Lung microvascular endothelial cell (primary cell): ENCODE measurements around the gene BBOX1. TPM values are rescaled to one million over a fixed set of nuclear protein-coding genes. Genes with fewer than 3 reads are reported as not detected.

ENCODE experiments used
- DNase-seq, 2 donors: peaks; one replicate each; pipeline versions ENCODE4 v3.0.0 to v3.0.0-alpha.2; 2010; ENCODE audit warnings: low read depth in 2 of 2
- total RNA-seq: library from RNA; depleted of rRNA; stranded (reverse); fragments of >200 nt; gene quantifications from 2 replicates; pipeline ENCODE4 v1.2.1, GENCODE V29; 2014

Gene BBOX1
- total RNA-seq, 1 donor from 2014 or later, result not detected

DNA sequence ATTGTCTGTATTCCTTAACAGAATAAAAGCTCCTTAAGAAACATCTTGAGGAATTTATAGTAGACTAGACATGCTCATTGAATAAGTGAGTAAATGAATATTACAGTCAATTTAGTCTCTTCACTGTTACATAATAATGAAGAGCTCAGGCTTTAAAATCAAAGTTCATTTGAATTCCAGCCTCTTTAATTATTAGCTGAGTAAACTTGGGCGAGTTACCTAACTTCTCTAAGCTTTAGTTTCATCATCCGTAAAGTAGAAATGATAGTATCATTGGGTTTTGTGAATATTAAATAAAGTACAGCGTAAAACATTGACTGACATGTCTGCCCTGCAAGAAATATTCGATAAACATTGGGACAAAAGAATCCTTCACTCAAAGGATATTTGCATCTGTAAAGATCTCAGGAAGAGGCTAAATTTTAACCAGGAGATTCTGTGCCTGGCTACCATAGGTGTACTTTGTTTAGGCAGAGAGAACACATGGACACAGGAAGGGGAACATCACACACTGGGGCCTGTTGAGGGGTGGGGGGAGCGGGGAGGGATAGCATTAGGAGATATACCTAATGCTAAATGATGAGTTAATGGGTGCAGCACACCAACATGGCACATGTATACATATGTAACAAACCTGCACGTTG is 15.2 kb upstream of the BBOX1 start:
- DNase-seq, result no peak

DNA sequence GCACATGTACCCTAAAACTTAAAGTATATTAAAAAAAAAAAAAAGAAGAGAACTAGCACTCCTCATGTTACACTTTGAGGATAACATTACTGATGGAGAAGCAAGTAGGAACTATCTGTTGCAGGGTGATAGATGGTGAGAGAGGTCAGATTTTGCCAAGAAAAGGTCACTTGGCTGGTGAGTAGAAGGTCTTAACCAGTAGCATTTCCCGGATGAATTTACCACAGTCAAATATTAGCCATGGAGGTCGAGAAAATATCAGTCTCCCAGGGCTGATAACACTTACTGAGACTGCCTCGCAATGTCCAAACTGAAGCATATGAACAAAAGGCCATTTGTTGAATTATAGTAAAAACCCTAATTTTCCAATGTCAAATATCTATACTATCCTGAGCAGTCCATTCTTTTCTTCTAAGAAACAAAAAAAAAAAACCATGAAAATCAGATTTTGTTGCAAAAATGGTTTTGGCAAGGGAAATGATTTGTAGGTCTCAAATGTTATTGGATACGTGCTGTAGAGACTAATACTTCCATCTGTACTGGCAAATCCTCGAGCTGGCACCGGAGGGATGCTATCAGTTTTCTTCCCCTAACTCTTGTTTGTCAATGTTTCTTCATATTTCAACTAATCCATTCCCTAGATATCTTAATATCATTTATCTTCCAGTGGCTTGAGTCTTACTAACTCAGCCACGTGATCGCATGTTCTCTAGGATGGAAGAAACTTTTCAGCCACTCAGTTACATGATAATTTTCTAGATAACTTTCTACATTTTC is 14.5 kb upstream of the BBOX1 start:
- DNase-seq, result no peak

DNA sequence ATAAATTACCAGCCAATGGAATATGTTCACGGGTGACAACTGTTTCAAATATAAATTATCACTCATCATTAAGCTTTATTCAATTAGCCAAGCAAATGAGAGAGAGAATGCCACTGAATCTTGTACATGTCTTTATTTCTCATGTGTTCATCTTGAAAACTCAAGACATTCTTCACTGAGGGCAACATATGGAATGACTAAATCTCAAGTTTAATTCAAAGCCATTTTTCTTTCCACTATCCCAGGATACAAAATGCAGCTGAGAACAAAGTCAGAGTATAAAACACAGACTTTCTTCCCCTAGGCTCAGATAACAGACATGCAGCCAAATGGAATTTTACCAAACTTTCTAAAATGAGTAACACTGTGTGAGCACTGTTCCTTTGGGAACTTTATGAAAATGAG is 12.1 kb upstream of the BBOX1 start:
- no peak for DNase-seq

DNA sequence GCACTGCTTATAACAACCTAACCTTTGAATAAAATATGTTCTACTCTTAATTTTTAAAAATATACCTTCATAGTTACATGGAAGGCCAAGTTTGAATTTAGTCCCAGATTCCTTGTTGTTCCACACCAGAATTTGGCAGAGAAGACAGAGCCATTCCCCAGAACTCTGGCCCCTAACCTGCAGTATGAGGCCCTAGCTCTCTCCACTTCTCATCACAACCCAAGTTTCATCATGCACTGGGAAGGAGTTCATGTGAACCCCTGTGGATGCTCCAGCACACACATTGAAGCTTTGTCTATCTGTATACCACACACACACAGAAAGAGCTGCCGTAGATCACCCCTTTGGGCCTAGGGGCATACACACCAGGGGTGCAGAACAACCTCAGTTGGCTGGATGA is 10.6 kb upstream of the BBOX1 start:
- no peak for DNase-seq

DNA sequence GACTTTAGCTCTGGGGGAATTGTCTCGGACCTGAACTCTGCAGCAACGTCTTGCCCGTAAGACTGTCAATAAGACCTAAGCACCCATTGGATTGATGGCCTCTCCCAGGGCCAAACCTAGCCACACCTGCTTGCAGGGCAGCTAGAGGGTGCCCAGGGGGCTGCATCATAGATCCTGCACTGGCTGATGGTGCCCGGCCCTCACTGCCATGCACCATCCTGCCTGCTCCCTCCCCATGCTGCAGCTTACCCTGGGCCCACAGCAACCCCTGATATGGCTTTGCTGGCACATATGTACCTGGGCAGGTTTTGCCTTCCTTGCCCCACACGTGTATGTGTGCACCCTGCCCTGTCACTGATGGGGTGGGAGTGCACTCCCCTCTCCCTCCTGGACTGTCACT is 8.9 kb upstream of the BBOX1 start:
- no peak for DNase-seq

DNA sequence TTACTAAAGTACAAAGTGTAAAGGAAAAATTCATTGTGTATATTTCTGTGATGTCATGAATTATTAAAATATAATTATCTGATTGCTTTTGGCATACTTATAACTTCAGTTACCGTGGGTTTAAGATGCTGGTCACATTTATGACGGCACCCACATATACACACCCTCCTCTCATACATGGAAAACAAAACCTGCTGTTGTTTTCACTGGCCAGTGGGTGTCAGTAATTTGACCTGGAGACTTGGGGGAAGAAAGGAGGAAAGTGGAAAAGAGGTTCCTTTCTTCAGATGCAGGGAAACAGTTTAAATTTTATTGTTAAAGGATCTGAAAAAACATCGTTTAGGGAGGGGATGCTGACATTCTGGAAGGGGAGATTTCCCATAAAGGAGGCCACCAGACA is 742 bp upstream of the BBOX1 start:
- DNase-seq, result no peak

DNA sequence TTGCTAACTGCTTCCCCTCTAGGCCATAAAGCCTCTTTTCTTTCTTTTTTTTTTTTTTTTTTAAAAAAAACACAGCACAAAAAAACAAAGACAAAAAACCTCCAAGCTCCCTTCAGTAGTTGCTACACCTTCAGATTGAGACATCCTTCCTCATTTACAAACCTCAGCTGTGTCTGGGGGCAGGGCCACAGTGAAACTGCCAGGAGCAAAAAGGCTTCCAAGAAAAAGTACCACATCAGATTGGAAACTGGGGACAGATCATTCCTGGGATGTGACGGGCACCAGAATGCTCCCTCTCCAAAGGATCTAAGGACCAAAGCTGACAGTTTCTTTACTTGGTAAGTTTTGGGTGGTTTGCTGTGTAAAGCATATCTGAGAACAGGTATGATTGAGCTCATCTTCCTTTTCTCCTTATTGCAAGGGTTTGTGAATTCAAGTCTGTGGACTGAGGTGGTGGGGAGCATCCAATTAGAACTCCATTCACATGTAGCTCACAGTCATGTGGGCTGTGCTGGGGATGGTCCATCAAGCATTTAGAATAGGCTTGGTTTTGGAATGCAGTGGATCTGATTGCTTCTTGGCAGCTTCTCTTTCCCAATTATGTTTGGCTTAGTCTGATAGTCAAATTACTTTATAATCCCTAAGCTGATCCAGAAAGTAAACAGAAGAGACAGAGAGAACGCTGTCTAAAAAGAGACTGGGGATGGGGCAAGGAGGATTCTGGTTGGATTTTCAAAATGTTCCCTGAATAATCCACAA is 705 bp downstream of the BBOX1 start:
- no peak for DNase-seq

DNA sequence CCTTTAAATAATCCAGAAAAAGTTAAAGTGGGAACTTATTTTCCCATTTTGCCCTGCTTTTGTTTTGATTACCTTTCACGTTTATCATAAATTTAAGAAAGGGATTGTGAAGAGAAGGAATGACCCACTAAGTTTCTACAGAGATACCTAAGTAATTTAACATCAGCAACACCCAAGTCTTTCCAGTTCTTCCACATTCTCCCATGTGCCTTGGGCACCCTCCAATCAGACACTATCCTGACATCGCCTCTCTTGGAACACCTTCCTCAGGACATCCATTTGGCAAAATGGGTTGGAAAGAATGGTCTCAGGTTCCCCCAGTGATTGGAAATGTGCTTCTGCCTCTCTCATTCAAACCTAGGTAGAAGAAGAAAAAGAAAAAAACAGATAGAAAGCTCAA is 6.3 kb downstream of the BBOX1 start:
- DNase-seq, result no peak

DNA sequence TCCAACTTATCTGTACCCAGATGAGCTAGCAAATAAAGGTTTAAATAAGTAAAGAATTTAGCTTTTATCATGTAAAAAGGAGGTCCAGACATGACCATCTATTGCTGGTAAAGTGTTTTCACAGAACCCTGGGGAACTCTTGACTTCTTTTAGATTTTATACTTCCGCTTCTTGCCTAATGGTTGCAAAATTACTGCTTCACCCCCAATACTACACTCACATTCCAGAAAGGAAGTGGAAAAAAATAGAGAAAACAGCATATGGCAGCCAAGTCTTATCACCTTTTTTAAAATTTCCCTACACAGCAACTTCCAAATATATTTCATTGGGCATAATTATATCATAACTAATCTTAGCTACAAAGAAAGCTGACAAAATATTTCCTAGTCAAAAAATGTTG is 12.1 kb downstream of the BBOX1 start:
- DNase-seq, result no peak

DNA sequence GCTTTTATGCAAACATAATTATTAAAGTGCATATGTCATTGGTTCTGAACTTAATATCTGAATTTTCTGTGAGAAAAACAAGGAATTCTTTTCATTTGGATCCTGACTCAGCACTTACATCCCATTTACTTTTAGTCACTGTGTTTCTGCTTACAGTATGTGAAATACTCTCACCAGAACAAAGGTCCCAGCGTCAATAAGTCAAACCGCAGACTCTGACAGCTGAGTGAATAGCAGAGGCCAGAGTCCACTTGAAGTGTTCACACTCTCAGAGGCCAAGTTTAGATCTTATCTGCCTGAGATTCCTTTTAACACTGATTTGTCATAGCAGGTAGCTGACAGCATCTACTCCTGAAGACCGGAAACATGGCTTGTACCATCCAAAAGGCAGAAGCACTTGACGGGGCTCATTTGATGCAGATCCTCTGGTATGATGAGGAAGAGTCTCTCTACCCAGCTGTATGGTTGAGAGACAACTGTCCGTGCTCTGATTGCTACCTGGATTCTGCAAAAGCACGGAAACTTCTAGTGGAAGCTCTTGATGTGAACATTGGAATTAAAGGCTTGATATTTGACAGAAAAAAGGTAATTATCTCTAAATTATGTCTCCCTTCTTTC is 14.6 kb downstream of the BBOX1 start:
- no peak for DNase-seq

DNA sequence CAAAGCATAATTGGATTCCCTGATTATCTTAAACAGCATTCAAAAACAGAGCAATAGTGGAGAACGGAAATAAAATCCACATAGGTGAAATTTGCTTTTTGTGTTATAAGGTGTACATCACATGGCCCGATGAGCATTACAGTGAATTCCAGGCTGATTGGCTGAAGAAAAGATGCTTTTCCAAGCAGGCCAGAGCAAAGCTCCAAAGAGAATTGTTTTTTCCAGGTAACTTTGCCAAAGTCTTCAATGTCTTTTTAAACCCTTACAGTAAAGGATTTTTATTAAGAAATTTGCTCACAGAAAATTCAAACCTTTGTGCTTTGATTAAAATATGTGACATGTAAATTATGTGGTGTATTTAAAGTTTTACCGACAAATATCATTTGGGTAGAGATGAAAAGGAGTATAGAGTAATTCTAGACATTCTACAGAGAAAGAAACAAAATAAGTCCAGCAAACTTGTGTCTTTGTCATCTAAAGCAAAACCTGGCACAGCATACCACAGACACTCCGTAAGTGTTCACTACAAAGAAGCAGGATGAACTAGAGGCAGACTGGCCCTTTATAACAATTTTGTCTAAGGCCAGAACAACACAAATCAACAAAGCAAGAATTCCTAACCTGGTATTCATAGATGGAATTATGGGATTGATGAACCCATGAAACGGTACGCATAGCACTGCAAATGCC is 16.6 kb downstream of the BBOX1 start:
- DNase-seq, result no peak

DNA sequence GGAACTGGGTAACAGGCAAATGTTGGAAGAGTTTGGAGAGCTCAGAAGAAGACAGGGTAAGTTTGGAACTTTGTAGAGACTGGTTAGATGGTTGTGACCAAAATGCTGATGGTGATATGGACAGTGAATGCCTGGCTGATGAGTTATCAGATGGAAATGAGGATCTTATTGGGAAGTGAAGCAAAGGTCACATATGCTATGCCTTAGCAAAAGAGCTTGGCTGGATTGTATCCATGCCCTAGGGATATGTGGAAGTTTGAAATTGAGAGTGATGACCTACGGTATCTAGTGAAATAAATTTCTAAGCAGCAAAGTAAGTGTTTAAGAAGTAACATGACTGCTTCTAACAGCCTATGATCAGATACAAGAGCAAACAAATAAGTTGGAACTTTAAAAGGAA is 17.8 kb downstream of the BBOX1 start:
- no peak for DNase-seq

DNA sequence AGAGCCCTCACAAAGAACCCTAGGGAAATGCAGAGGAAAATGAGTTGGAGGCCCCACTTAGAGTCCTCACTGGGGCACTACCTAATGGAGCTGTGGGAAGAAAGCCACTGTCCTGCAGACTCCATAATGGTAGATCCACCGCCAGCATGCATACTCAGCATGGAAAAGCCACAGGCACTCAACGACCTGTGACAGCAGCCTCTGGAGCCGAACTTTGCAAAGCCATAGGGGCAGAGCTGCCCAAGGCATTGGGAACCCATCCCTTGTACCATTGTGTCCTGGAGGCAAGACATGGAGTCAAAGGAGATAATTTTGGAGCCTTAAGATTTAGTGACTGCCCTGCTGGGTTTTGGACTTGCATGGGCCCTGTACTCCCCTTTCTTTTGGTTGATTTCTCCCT is 18.8 kb downstream of the BBOX1 start:
- no peak for DNase-seq

DNA sequence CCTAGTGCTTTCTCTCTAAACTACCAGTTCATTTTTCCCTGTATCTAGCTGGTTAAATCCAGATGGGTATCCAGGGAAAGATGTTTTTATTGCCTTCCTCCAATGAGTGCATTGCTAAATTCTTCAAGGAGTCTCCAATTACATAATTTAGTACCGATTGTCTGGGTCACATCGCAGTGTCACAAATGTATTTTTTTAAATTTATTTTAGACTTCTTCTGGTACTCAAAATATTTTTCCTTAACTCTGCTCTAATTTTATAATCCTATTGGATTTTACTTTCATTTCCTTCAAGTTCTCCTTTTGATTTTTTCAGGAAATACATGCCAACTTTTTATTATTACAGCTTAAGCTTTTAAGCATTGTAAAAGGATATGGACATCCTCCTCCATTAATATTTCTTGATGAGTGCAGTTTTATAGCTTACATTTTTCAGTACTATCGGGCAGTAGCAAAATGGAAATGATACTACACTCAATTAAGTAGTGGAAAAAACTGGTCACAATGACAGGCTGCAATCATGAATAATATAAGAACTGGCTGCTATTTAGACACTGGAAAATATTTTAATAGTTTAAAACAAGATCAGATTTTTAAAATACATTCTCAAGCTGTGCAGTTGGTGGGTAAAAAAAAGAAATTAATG is 20.3 kb downstream of the BBOX1 start:
- DNase-seq, result no peak

DNA sequence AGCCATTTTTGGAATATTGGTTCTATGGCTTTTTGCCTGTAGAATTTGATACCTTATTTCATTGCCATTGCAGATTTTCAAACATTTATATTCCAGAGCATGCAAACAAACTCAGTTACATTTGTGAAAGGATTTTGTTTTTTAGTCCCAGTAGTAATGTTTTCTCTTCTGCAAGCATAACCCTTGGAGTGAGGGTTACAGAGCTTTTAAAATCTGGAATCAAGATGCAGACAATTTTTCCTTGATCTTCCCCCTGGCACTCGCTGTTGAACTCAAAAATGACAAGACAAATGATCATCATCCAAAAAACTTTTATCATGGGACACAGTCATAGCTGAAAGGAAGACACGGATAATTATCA is 20.8 kb downstream of the BBOX1 start:
- DNase-seq, result no peak

DNA sequence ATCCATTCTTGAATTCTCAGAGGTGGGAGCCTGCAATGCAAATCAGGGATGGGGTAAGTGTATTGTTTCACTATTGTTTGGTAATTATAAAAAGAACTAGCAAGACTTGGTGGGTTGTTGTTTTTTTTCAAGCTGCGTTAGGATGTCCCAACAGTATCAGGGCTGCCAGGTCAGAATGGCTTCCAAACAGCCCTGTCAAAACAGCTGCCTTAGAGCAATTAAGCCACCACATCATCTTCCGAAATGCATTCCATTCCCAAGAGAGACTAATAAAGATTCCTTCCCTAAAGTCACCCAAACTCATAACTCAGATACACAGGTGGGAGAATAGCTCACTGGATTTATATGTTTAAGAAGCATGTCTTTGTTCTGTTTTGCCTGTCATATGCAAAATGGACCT is 23.5 kb downstream of the BBOX1 start:
- no peak for DNase-seq

DNA sequence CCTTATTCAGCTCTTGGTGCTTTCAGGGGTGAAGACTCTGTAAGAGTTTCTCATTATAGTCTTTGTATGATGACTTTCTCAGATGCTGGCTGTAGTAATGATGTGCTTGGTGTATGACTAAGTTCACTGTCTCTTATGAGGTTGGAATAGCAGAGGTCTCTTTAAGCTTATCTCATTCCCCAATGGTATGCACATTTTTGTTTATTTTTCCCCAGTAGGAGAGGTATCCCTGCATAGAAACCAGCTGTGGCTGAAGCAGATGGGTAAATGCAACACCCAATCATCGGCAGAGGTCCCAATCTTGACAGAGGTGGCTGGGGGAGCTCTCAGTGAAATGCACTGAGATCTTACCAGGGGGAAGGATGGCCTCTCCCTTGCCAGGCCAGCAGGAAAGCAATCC is 34.6 kb downstream of the BBOX1 start:
- DNase-seq, result no peak

DNA sequence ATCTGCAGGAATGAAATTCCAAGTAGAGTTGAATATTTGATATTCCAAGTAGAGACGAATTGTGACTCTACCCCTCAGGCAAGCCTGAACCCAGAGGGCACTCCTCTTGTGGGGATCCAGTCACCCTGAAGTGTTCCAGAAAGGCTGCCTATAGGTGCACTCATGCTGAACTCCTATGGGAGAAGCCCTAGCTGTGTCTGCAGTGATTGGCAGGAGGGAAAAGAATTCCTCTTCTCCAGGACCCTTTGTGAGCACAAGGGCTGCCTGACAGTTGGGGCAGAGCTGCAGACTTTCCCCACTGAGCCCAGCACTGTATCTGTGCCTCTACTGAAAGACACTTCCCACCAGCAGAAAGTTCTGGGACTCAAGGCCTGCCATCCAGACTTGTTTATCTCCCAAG is 35.0 kb downstream of the BBOX1 start:
- no peak for DNase-seq

DNA sequence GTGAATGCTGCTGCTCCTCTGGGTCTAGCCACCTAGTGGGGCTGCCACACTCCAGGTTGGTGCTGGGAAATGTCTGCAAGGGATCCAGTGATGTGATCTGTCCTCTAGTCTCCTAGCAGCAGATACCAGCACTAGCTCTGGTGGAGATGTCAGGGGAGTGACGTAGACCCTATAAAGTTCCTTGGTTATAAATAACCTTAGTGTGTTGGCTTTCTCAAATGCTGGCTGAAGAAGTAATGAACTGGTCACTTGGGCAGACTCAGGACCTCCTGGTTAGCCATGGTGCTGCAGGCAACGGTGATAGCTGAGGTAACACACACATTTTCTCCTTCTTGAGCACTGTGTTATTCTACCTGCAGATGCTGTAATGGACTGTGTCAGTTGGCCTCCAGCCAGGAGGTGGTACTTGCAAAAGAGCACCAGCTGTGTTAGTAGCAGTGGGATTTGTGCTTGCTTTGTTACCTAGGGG is 35.5 kb downstream of the BBOX1 start:
- no peak for DNase-seq

DNA sequence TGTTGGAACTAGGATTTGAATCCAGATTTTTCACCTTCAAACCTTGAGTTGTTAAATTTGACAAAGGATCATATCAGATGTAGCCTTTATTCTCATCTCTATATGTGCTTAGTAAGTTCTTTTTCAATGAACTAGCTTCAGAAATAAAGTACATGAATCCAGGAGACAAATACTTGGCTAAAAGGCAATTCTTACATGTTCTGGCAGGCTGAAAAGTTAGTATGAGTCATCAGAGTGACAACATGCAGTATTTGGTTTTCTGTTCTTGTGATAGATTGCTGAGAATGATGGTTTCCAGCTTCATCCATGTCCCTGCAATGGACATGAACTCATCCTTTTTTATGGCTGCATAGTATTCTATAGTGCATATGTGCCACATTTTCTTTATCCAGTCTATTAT is 40.4 kb downstream of the BBOX1 start:
- DNase-seq, result no peak

DNA sequence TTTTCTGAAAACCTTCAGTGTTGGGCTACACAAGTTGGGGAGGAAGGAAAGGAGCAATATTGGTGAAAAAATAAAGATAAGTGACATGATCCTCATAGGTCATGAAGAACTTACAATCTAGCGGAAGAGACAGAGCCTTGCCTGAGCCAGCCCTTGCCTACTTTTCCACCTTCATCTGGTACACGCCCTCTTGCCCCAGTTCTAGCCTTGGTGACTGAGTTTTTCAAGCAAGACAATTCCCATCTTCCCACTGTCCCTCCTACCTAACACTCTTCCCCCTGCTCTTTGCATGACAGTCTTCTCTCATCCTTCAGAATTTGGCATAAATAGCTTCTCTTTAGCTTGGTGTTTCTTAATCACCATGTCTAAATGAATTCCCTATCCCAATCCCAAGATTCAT is 42.6 kb downstream of the BBOX1 start:
- DNase-seq, result no peak
